Dendritic cell treated with granulocyte-macrophage colony-stimulating factor and Interleukin-4, amounts not matched to agents 40 ng/mL and 50 ng/mL, for 4 days (primary cell): ENCODE measurements around the gene PSMG4.

Experiments
- H3K27ac Mint-ChIP-seq: one replicate; pipeline ENCODE4 v1.8.0; 2022; ENCODE audit warnings: mild to moderate bottlenecking, mixed read lengths
- H3K27me3 Mint-ChIP-seq: one replicate; pipeline ENCODE4 v1.8.0; 2022; ENCODE audit warnings: mild to moderate bottlenecking, mixed read lengths
- H3K36me3 Mint-ChIP-seq: one replicate; pipeline ENCODE4 v1.8.0; 2022; ENCODE audit warnings: low read depth, mixed read lengths
- H3K4me1 Mint-ChIP-seq: one replicate; pipeline ENCODE4 v1.8.0; 2022; ENCODE audit warnings: low read depth, mixed read lengths
- H3K4me3 Mint-ChIP-seq: one replicate; pipeline ENCODE4 v1.8.0; 2022; ENCODE audit warnings: mild to moderate bottlenecking, moderate library complexity, mixed read lengths
- H3K9me3 Mint-ChIP-seq: one replicate; pipeline ENCODE4 v1.8.0; 2022; ENCODE audit warnings: mixed read lengths
- intact Hi-C: fragments of 100-400 bp; cut with micrococcal nuclease; formaldehyde crosslinking; loops from one replicate; pipeline ENCODE4 v1.15.0; 2022

The PSMG4 gene

DNA sequence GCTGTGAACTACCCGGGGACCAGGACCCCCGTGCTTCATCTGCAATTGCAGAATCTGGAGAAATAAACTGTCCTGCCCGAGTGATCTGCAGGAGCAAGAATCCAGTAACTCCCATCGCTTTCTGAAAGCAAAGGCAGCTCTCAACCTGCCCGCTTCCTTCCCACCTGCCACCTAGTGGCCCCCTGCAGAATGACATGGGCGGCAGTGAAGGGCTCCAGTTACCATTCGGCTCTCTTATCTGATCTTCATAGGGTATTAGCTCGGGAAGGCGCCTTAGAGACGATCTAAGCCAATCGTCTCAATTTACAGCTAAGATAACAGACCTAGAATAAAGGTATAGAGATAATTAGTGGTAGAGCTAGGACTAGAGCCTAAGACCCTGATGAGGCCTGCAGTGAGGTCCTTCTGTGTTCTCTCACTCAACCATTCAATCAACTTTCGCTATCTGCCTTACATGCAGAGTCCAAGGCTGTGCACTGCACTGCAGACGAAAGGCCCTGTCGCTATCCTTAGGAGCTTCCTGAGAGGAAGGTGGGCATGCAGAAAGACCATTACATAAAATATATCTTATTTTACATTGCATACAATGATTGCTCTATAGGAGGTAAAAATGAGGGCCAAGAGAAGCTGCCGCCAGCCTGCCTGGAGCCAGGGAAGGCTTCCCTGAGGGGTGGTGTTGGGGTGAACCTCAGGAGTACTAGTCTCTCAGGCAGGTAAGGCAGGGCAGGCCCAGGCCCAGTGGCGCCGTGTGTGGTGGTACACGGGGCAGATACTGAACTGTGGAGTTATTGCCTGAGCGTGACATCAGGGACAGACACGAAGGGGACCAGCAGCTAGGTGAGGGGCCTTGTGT lies 7.1 kb upstream of the PSMG4 start:
- Mint-ChIP-seq H3K4me3 (no peak overlapping the region), H3K27ac (no peak overlapping the region), H3K4me1 (peaks cover 16% of the 10 kb centered on the region), H3K36me3 (no peaks in the 10 kb centered on the region), H3K9me3 (no peaks in the 10 kb centered on the region), H3K27me3 (peaks cover 55% of the 10 kb centered on the region)
- intact Hi-C loops, result loop anchor here (1.0 to 10.0 kb wide), 2 partner anchors 125 to 257 kb away; partner anchors contain the start of gene NQO2

DNA sequence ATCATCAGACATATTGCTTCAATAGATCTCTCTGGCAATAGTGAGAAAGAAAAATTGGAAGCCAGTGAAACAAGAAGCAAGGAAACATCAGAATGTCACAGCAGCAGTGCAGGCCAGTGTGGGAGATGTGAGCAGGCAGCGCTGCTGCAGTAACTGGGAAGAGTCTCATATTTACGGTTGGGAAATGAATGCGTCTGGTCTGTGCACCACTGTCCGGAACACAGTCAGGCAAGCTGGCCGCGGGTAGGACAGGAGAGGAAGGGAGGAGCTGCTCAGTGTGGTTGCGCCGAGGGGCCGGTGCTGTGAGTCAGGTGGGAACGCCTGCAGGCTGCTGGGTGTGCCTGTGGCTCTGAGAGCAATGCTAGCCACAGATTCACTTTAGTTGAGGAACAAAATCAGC lies 6.4 kb upstream of the PSMG4 start:
- Mint-ChIP-seq H3K9me3 (no peaks in the 10 kb centered on the region), H3K27me3 (peaks cover 56% of the 10 kb centered on the region), H3K36me3 (no peaks in the 10 kb centered on the region), H3K27ac (no peak overlapping the region), H3K4me1 (peaks cover 16% of the 10 kb centered on the region), H3K4me3 (no peak overlapping the region)
- intact Hi-C loops, result loop anchor here (10.0 kb wide), 1 partner anchor 258 kb away; the partner anchor contains the start of gene NQO2

DNA sequence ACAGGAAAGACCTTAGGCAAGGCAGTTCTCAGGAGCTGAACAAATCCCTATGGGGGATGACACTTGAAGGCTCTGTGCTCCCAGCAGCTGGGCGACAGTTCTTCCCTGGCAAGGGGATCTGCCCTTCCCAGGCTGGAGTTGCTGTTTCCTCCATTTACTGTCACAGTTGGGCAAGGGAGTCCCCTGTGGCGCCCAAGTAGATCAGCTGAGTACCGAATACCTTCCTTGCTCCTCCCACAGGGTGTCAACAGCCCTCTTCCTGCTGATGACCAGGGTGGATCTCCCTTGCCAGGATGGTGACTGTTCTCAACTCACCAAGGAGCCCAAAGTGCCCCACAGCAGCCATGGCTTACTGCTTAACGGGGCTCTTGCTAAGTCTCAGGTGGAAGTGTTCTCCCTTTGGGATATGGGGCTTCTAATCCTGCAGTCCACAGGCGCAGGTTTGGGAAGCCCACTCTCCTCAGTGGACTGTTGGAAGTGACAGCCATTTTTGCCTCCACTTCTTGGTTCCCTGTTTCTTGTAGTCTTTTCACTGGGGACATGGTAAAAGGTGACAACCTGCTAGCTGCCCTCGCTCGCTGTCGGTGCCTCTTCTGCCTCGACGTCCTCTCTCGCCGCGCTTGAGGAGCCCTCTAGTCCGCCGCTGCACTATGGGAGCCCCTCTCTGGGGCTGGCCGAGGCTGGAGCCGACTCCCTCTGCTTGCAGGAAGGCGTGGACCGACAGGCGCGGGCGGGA lies 5.7 kb upstream of the PSMG4 start:
- no peak overlapping the region for H3K27ac Mint-ChIP-seq
- H3K27me3 Mint-ChIP-seq, result peaks cover 51% of the 10 kb centered on the region
- peaks cover 16% of the 10 kb centered on the region for H3K4me1 Mint-ChIP-seq
- intact Hi-C loops, result loop anchor here (10.0 kb wide), 1 partner anchor 258 kb away; the partner anchor contains the start of gene NQO2
- H3K36me3 Mint-ChIP-seq, result no peaks in the 10 kb centered on the region
- H3K4me3 Mint-ChIP-seq, result no peak overlapping the region
- H3K9me3 Mint-ChIP-seq, result no peaks in the 10 kb centered on the region

DNA sequence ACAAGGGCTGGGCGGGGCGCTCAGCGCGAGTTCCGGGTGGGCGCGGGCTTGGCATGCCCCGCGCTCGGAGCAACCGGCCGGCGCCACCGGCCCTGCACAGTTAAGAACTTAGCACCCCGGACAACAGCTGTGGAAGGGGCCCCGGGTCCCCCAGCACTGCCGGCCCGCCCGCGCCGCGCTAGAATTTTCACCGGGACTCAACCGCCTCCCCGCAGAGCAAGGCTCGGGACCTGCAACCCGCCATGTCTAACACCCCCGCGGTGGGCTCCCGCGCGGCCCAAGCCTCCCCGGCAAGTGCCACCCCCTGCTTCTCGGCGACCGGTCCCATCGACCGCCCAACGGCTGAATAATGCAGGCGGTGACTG lies 5.2 kb upstream of the PSMG4 start:
- intact Hi-C loops, result loop anchor here (10.0 kb wide), 1 partner anchor 259 kb away; the partner anchor contains the start of gene NQO2
- H3K9me3 Mint-ChIP-seq, result no peaks in the 10 kb centered on the region
- peaks cover 16% of the 10 kb centered on the region for H3K4me1 Mint-ChIP-seq
- no peak overlapping the region for H3K4me3 Mint-ChIP-seq
- H3K27me3 Mint-ChIP-seq, result peaks cover 46% of the 10 kb centered on the region
- no peak overlapping the region for H3K27ac Mint-ChIP-seq
- H3K36me3 Mint-ChIP-seq, result no peaks in the 10 kb centered on the region

DNA sequence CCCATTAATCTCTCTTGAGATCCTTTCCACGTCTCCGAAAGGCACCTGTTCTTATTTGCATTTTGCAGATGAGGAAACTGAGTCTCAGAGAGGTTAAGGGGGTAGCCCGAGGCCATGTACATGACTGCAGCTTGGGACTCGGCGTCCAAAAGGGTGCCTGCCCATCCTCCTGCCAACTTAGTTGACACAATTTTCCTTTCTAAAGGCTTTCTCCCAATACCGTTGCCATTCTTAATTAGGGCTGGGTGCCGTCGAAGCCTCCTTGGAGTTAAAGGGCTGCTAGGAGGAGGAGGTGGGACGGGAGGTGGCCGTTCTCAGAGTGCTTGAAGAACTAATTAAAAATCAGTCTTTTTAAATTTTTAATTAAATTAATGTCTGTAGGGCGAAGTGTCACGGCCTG lies 546 bp upstream of the PSMG4 start:
- no peak overlapping the region for H3K27ac Mint-ChIP-seq

DNA sequence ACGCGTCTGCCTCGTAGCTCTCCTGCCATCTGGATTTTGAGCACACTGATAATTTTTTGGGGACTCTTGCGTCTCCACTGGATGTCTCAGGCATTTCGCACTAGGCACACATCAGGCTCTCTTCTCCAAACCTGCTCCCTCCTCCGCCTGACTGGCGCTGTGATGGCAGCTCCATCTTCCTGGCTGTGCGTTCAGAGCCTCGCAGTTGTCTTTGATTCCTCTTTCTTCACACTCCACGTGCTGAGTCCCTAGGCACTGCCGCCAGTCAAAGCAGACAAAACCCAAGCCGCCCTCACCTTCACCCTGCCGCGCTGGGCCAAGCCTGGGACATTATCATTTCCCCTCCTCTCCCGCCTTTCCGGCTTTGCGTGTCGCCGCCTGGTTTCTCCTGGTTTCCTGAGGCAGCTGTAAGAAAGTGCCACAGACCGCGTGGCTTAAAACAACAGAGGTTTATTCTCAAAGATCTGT lies 778 bp downstream of the PSMG4 start:
- H3K4me3 Mint-ChIP-seq, result peak overlapping the region; percentile 97
- H3K36me3 Mint-ChIP-seq, result peaks cover 25% of the 10 kb centered on the region
- intact Hi-C loops, result loop anchor here (5.0 to 10.0 kb wide), 2 partner anchors 97 to 265 kb away; partner anchors contain the start of gene NQO2
- H3K9me3 Mint-ChIP-seq, result no peaks in the 10 kb centered on the region
- peaks cover 38% of the 10 kb centered on the region for H3K4me1 Mint-ChIP-seq
- H3K27me3 Mint-ChIP-seq, result peaks cover 20% of the 10 kb centered on the region
- H3K27ac Mint-ChIP-seq, result peak overlapping the region; percentile 83

More for the DNA sequence above, 546 bp upstream of the PSMG4 start:
- Mint-ChIP-seq H3K9me3 (no peaks in the 10 kb centered on the region), H3K36me3 (peaks cover 12% of the 10 kb centered on the region), H3K4me3 (peak overlapping the region; percentile 97), H3K27me3 (peaks cover 22% of the 10 kb centered on the region), H3K4me1 (peaks cover 34% of the 10 kb centered on the region)
- intact Hi-C loops, result loop anchor here (5.0 to 10.0 kb wide), 2 partner anchors 96 to 263 kb away; partner anchors contain the start of gene NQO2

DNA sequence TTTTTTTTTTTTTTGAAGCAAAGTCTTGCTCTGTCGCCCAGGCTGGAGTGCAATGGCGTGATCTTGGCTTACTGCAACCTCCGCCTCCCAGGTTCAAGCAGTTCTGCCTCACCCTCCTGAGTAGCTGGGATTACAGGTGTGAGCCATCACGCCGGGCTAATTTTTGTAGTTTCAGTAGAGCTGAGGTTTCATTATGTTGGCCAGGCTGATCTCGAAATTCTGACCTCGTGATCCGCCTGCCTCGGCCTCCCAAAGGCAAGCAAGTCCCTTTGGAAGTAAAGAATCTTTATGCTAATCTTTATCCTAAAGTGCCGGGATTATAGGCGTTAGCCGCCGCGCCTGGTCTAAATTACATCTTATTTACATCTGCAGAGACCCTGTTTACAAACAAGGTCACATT lies 1.5 kb downstream of the PSMG4 start:
- peaks cover 38% of the 10 kb centered on the region for H3K4me1 Mint-ChIP-seq
- no peak overlapping the region for H3K4me3 Mint-ChIP-seq
- H3K27ac Mint-ChIP-seq, result no peak overlapping the region
- H3K36me3 Mint-ChIP-seq, result peaks cover 33% of the 10 kb centered on the region
- peaks cover 14% of the 10 kb centered on the region for H3K27me3 Mint-ChIP-seq
- no peaks in the 10 kb centered on the region for H3K9me3 Mint-ChIP-seq
- intact Hi-C loops, result no loop called here

DNA sequence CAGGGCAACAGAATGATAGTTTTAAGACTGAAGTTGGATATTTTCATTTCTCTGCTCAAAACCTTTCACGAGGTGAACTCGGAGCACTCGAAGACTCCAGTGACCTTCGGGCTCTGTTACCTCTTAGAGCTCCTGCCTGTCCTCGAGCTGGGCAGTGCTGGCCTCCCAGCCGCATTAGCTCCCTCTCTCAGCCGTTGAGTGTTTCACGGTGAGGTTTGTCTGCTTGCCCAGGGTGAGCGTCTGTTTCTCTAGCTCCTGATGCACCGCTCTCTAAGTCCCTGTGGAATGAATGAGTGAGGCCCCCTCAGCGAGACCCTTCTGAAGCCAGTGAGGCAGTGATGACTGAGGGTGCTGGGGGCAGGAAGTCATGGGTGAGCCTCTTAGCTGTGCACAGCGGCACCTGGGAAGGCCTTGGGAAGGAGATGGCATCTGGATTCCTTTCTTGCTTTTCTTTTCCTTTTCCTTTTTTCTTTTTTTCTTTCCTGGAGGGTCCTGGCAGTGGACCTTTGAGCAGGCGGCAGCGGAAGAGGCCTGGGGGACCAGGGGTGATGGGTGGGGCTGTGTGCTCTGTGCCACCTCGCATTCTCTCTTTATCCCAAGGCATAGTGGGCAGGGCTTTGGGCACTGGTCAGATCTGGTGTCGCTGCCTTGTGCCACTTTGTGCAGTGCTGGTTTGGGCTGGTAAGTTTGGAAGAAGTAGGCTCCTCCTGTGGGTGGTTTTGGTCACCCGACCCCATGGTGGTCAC lies 2.2 kb downstream of the PSMG4 start:
- intact Hi-C loops, result no loop called here
- Mint-ChIP-seq H3K27ac (no peak overlapping the region), H3K36me3 (peaks cover 33% of the 10 kb centered on the region), H3K27me3 (peaks cover 11% of the 10 kb centered on the region), H3K9me3 (no peaks in the 10 kb centered on the region), H3K4me1 (peaks cover 38% of the 10 kb centered on the region), H3K4me3 (no peak overlapping the region)

DNA sequence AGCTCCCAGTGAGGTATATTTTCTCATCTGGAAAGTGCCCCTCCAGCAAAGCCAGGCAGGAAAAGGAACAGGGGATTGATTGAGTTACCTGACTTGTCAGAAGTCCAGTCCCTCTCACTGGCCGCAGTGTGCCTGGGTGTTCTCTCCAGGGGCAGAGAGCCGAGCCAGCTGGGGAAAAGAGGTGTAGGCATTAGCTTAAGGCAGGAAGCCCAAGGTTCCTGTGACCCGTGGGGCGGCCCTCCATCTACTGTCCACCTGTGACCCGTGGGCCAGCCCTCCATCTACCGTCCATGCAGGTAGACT lies 2.7 kb downstream of the PSMG4 start:
- H3K27ac Mint-ChIP-seq, result no peak overlapping the region
- intact Hi-C loops, result no loop called here
- no peaks in the 10 kb centered on the region for H3K9me3 Mint-ChIP-seq
- peaks cover 9% of the 10 kb centered on the region for H3K27me3 Mint-ChIP-seq
- no peak overlapping the region for H3K4me3 Mint-ChIP-seq
- peaks cover 38% of the 10 kb centered on the region for H3K36me3 Mint-ChIP-seq
- peaks cover 43% of the 10 kb centered on the region for H3K4me1 Mint-ChIP-seq

DNA sequence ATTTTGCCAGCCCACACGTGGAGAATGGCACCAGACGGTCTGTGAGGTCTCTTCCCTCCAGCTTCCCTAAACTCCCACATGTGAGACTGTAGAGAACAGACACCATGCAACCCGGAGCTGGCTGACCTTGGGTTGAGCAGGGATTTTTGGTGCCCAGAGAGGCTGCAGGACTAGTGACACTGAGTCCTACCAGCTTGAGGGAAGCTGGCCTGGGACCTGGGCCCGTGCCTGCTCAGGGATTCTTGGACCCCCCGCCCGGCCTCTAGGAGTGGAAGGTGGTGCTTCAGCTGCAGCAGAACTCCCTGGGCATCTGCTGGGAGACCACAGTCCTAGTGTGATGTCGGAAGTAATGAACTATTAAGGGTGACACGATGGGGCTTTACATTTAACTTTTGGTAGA lies 3.2 kb downstream of the PSMG4 start:
- intact Hi-C loops, result no loop called here
- peaks cover 4% of the 10 kb centered on the region for H3K27me3 Mint-ChIP-seq
- no peaks in the 10 kb centered on the region for H3K9me3 Mint-ChIP-seq
- H3K4me1 Mint-ChIP-seq, result peaks cover 43% of the 10 kb centered on the region
- no peak overlapping the region for H3K4me3 Mint-ChIP-seq
- no peak overlapping the region for H3K27ac Mint-ChIP-seq
- H3K36me3 Mint-ChIP-seq, result peaks cover 40% of the 10 kb centered on the region

DNA sequence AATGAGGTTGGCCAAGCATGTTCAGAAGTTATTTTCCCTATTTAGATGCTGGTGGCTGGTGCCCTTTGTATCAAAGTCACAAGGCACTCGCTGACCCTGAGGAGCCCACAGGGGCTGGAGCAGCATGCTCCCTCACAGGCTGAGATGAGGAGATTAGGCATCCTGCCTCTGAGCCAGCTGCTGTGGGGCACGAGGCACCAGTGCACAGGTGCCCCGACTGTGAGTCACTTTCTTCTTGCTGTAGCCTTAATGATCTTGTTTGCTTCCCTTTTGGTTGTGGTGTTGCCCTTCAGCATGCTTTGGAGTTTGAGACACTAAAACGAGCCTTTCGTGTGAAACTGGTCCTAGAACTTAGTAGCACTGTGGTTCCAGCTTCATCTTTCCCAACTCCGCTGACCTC lies 4.3 kb downstream of the PSMG4 start:
- intact Hi-C loops, result no loop called here
- no peak overlapping the region for H3K27ac Mint-ChIP-seq
- peaks cover 49% of the 10 kb centered on the region for H3K4me1 Mint-ChIP-seq
- H3K36me3 Mint-ChIP-seq, result peaks cover 50% of the 10 kb centered on the region
- H3K9me3 Mint-ChIP-seq, result no peaks in the 10 kb centered on the region
- H3K27me3 Mint-ChIP-seq, result no peaks in the 10 kb centered on the region
- no peak overlapping the region for H3K4me3 Mint-ChIP-seq

DNA sequence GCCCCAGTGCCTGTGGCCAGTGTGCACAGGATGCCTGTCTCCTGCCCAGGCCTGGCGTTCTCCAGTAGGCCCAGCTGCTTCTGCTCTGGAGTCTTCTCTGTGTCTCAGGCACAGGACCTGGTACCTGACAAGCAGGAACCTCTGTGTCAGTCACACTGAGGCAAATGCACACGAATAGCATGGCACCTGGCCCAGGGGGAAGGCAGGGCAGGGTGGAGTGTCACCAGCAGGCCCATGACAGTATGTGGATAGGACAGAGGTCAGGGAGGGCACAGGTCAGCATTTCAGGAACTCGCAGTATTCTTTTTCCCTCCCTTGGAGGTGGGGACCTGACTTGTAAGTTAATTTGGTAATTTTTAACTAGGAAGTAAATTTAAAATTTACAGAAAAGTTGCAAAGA lies 5.6 kb downstream of the PSMG4 start:
- intact Hi-C loops, result no loop called here
- no peaks in the 10 kb centered on the region for H3K9me3 Mint-ChIP-seq
- no peak overlapping the region for H3K4me3 Mint-ChIP-seq
- H3K4me1 Mint-ChIP-seq, result peaks cover 53% of the 10 kb centered on the region
- no peak overlapping the region for H3K27ac Mint-ChIP-seq
- H3K27me3 Mint-ChIP-seq, result no peaks in the 10 kb centered on the region
- peaks cover 58% of the 10 kb centered on the region for H3K36me3 Mint-ChIP-seq

DNA sequence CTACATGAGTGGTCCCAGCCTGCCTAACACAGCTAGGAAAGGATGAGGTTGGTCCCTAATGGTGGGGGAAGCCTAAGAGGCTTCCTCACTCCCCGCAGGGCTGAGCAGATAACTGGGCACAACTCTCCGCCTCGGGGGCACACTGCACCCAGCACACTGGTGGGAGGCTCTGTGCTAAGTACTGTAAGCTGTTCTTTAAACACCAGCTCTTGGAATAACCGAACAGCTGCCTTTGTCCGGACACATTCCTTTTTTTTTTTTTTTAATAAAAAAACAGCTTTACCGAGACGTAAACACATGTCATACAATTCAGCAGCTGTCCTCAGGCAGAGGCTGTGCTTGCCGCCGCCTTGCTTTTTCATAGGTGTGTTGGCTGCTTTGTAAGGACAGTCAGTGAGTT lies 6.9 kb downstream of the PSMG4 start:
- no peaks in the 10 kb centered on the region for H3K27me3 Mint-ChIP-seq
- no peak overlapping the region for H3K4me3 Mint-ChIP-seq
- intact Hi-C loops, result no loop called here
- H3K36me3 Mint-ChIP-seq, result peaks cover 65% of the 10 kb centered on the region
- H3K4me1 Mint-ChIP-seq, result peaks cover 43% of the 10 kb centered on the region
- no peak overlapping the region for H3K27ac Mint-ChIP-seq
- no peaks in the 10 kb centered on the region for H3K9me3 Mint-ChIP-seq

DNA sequence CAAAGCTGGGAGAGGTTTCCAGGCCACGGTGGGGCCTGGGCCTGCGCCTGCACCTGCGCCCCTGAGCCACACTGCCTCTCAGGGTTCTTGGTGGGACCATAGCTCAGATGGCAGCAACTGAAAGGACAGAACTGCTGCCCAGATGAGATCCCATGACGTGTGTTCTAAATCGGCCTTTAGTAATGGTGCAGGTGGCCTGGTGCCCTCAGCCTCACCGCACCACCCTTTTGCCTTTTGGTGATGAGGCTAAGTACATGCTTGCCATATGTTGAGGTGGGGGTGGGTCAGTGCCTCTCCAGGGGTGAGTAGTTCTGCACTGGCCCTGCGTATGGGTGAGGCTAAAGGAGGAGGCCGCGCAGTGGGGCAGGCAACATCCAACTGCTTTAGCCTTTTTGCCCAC lies 7.4 kb downstream of the PSMG4 start:
- Mint-ChIP-seq H3K27me3 (no peaks in the 10 kb centered on the region), H3K27ac (no peak overlapping the region), H3K4me1 (peaks cover 38% of the 10 kb centered on the region), H3K36me3 (peaks cover 70% of the 10 kb centered on the region), H3K9me3 (no peaks in the 10 kb centered on the region), H3K4me3 (no peak overlapping the region)
- intact Hi-C loops, result no loop called here
